ENCODE results near the gene DIPK1A. TPM values are rescaled to one million over a fixed set of nuclear protein-coding genes. Genes with fewer than 3 reads are reported as not detected.

The DIPK1A gene
- total RNA-seq, 1 donor from 2014 or later = 5.0 TPM

GRCh38 chr1:92805216-92805615 is 156.0 kb downstream of the DIPK1A start:
- peaks cover 12% of the 10 kb centered on the region for H3K4me1 ChIP-seq
- H3K4me3 ChIP-seq = no peak overlapping the region
- DNase-seq = no peak
- no peaks in the 10 kb centered on the region for H3K27me3 ChIP-seq (ENCODE audit: low read depth)
- no peaks in the 10 kb centered on the region for H3K36me3 ChIP-seq
- intact Hi-C loops (cut with micrococcal nuclease) = no loop called here
- no peak for TF ChIP-seq CTCF (IDR thresholded peaks at IDR 0.05; ENCODE audit: borderline replicate concordance)
- H3K9me3 ChIP-seq (replicated peaks) = no peaks in the 10 kb centered on the region
- H3K27ac ChIP-seq (replicated peaks) = peak overlapping the region; percentile 79

GRCh38 chr1:92804721-92805201 is 156.5 kb downstream of the DIPK1A start:
- intact Hi-C loops (cut with micrococcal nuclease) = no loop called here
- no peaks in the 10 kb centered on the region for H3K36me3 ChIP-seq
- peak overlapping the region; percentile 1 for H3K4me3 ChIP-seq
- peaks cover 12% of the 10 kb centered on the region for H3K4me1 ChIP-seq
- H3K9me3 ChIP-seq (replicated peaks) = no peaks in the 10 kb centered on the region
- no peaks in the 10 kb centered on the region for H3K27me3 ChIP-seq (ENCODE audit: low read depth)
- peak overlapping the region; percentile 79 for H3K27ac ChIP-seq (replicated peaks)
- peak; percentile 63 for DNase-seq
- no peak for TF ChIP-seq CTCF (IDR thresholded peaks at IDR 0.05; ENCODE audit: borderline replicate concordance)

- Histone ChIP-seq H3K27me3 (ENCODE audit: low read depth) (no peaks in the 10 kb centered on the region), H3K36me3 (no peaks in the 10 kb centered on the region), H3K4me1 (peaks cover 12% of the 10 kb centered on the region), H3K27ac (replicated peaks) (no peak overlapping the region), H3K4me3 (no peak overlapping the region), H3K9me3 (replicated peaks) (no peaks in the 10 kb centered on the region)
- no peak for DNase-seq
- no peak for TF ChIP-seq CTCF (IDR thresholded peaks at IDR 0.05; ENCODE audit: borderline replicate concordance)
- intact Hi-C loops (cut with micrococcal nuclease) = no loop called here
Observed at GRCh38 chr1:92803140-92803887, 157.9 kb downstream of the DIPK1A start.

GRCh38 chr1:92797961-92798360 is 163.3 kb downstream of the DIPK1A start:
- TF ChIP-seq CTCF (IDR thresholded peaks at IDR 0.05; ENCODE audit: borderline replicate concordance) = no peak
- no peak overlapping the region for H3K4me3 ChIP-seq
- intact Hi-C loops (cut with micrococcal nuclease) = no loop called here
- H3K27me3 ChIP-seq (ENCODE audit: low read depth) = no peaks in the 10 kb centered on the region
- no peak for DNase-seq
- H3K4me1 ChIP-seq = peaks cover 7% of the 10 kb centered on the region
- no peak overlapping the region for H3K27ac ChIP-seq (replicated peaks)
- peaks cover 4% of the 10 kb centered on the region for H3K9me3 ChIP-seq (replicated peaks)
- H3K36me3 ChIP-seq = no peaks in the 10 kb centered on the region

GRCh38 chr1:92797297-92797696 is 164.0 kb downstream of the DIPK1A start:
- DNase-seq = no peak
- intact Hi-C loops (cut with micrococcal nuclease) = no loop called here

More at GRCh38 chr1:92797297-92797696, 164.0 kb downstream of the DIPK1A start:
- Histone ChIP-seq H3K4me3 (no peak overlapping the region), H3K36me3 (no peaks in the 10 kb centered on the region), H3K4me1 (peaks cover 13% of the 10 kb centered on the region), H3K27me3 (ENCODE audit: low read depth) (no peaks in the 10 kb centered on the region), H3K27ac (replicated peaks) (no peak overlapping the region), H3K9me3 (replicated peaks) (peaks cover 4% of the 10 kb centered on the region)
- TF ChIP-seq CTCF (IDR thresholded peaks at IDR 0.05; ENCODE audit: borderline replicate concordance) = no peak

Measured in left ventricle myocardium inferior (tissue), 1 donor.